K562 (cell line): ENCODE measurements around the gene IGDCC3. TPM values are rescaled to one million over a fixed set of nuclear protein-coding genes. Genes with fewer than 3 reads are reported as not detected.

Source experiments
- ATAC-seq: fragments of 200-7000 bp; cut with Tn5 transposase; 3 replicates; pipeline ENCODE4 v1.9.1; 2020; ENCODE audit warnings: moderate library complexity
- BruUV-seq: library from RNA; stranded (reverse); fragments of 400-500 nt; replicated peaks from 2 replicates; lab custom pipeline; 2021; lab: Mats Ljungman, UMichigan
- CTCF ChIA-PET: fragments of 300-600 bp; formaldehyde crosslinking; extraction: SDS; loops from one replicate; lab custom pipeline; 2021; ENCODE audit warnings: low intra/inter-chr PET ratio; lab: Yijun Ruan, JAX
- POLR2A ChIA-PET: fragments of 300-600, 350-650 bp; sonication (Branson Sonifier 250); formaldehyde crosslinking; extraction: SDS; loops from one replicate; lab custom pipeline; 2021; ENCODE audit warnings: antibody characterized with exemption, inconsistent platforms; lab: Yijun Ruan, JAX
- DNase-seq, 4 experiments: peaks; one replicate each; pipeline versions ENCODE4 v3.0.0 to v3.0.0-alpha.2; 2011 to 2018; ENCODE audit warnings: low spot score in 3 of 4, mixed read lengths in 3 of 4; ENCODE audit errors: extremely low read depth in 1 of 4
- FAIRE-seq: peaks from 2 replicates; lab custom pipeline; 2011; peaks lifted over from hg19 to GRCh38; lab: Jason Lieb, UNC
- H2AFZ ChIP-seq: 2 replicates; pipeline ENCODE4 v1.6.0; 2011; ENCODE audit warnings: low read depth, low read length, control low read depth, inconsistent platforms
- H3K27ac ChIP-seq: fragments of 200-600 bp; 3 replicates; pipeline ENCODE4 v1.8.0; 2011; ENCODE audit warnings: low read depth, mild to moderate bottlenecking, control low read depth, inconsistent platforms, low read length, moderate library complexity, mixed read lengths; ENCODE audit errors: extremely low read depth
- H3K27me3 ChIP-seq, 2 experiments: fragments of 300-600 bp in 1 of 2; 2 replicates in 1 of 2; 3 replicates in 1 of 2; pipeline versions ENCODE4 v1.6.0 to v1.8.0; 2011; ENCODE audit warnings: inconsistent platforms in 2 of 2, low read length in 2 of 2, mild to moderate bottlenecking in 1 of 2, mixed read lengths in 1 of 2, moderate library complexity in 1 of 2; ENCODE audit not compliant: control insufficient read depth in 2 of 2, insufficient read depth in 2 of 2
- H3K36me3 ChIP-seq: fragments of 300-600 bp; 3 replicates; pipeline ENCODE4 v1.8.0; 2011; ENCODE audit warnings: mild to moderate bottlenecking, low read length, inconsistent platforms; ENCODE audit not compliant: control insufficient read depth, insufficient read depth
- H3K4me1 ChIP-seq, 2 experiments: fragments of 200-600 bp in 1 of 2; replicated peaks in 1 of 2; 2 replicates in 1 of 2; 3 replicates in 1 of 2; pipeline versions ENCODE4 v1.5.1 to v1.8.0; 2011; ENCODE audit warnings: inconsistent platforms in 2 of 2, low read length in 2 of 2, mild to moderate bottlenecking in 1 of 2, mixed read lengths in 1 of 2, moderate library complexity in 1 of 2; ENCODE audit not compliant: control insufficient read depth in 2 of 2, insufficient read depth in 2 of 2
- H3K4me2 ChIP-seq: 2 replicates; pipeline ENCODE4 v1.6.1; 2011; ENCODE audit warnings: low read length, control low read depth, inconsistent platforms, mixed read lengths; ENCODE audit not compliant: insufficient read depth
- H3K4me3 ChIP-seq: fragments of 200-600 bp; sonication (generic), shearing (Covaris generic); 2 replicates; pipeline ENCODE4 v1.5.1; 2016; ENCODE audit warnings: control low read depth, inconsistent platforms
- H3K79me2 ChIP-seq: fragments of 200-600 bp; 3 replicates; pipeline ENCODE4 v1.8.0; 2011; ENCODE audit warnings: low read length, inconsistent platforms; ENCODE audit not compliant: control insufficient read depth, insufficient read depth
- H3K9ac ChIP-seq, 2 experiments: 2 replicates each; pipeline versions ENCODE4 v1.6.0 to v1.6.1; 2011; ENCODE audit warnings: low read depth in 2 of 2, low read length in 2 of 2, control low read depth in 1 of 2, inconsistent platforms in 1 of 2, mild to moderate bottlenecking in 1 of 2, mixed read lengths in 1 of 2; ENCODE audit not compliant: insufficient read depth in 1 of 2
- H3K9me1 ChIP-seq: one replicate; pipeline ENCODE4 v1.6.0; 2011; ENCODE audit warnings: inconsistent platforms, mild to moderate bottlenecking, low read length, moderate library complexity; ENCODE audit not compliant: control insufficient read depth, insufficient read depth
- H3K9me3 ChIP-seq: replicated peaks from 2 replicates; pipeline ENCODE4 v1.5.1; 2011; ENCODE audit warnings: low read depth, low read length, inconsistent platforms; ENCODE audit not compliant: control insufficient read depth, insufficient read depth
- H4K20me1 ChIP-seq: replicated peaks from 2 replicates; pipeline ENCODE4 v1.6.1; 2011; ENCODE audit warnings: low read length, inconsistent platforms, mixed read lengths; ENCODE audit not compliant: control insufficient read depth, insufficient read depth
- CSDE1 ChIP-seq, 2 experiments: fragments of 450-650 bp; IDR thresholded peaks; 2 replicates each; pipeline ENCODE4 v1.6.1; 2016; ENCODE audit warnings: mild to moderate bottlenecking in 1 of 2
- ESRRA ChIP-seq: fragments of 450-650 bp; IDR thresholded peaks from 2 replicates; pipeline ENCODE4 v1.6.1; 2014; ENCODE audit warnings: low read depth, mild to moderate bottlenecking, moderate library complexity, borderline replicate concordance
- FOXA1 ChIP-seq: fragments of 450-650 bp; IDR thresholded peaks from 2 replicates; pipeline ENCODE4 v1.6.1; 2016; ENCODE audit warnings: mild to moderate bottlenecking, borderline replicate concordance
- GABPA ChIP-seq: fragments of 200-800 bp; sonication (Bioruptor generic); conservative IDR thresholded peaks from 2 replicates; pipeline ENCODE4 v1.6.1; 2016; ENCODE audit warnings: low read depth, missing genetic modification characterization, missing compliant biosample characterization
- MEIS2 ChIP-seq: fragments of 450-650 bp; IDR thresholded peaks from 2 replicates; pipeline ENCODE4 v1.6.1; 2014; ENCODE audit warnings: mild to moderate bottlenecking; ENCODE audit not compliant: partially characterized antibody
- NFATC3 ChIP-seq: fragments of 450-650 bp; IDR thresholded peaks from 2 replicates; pipeline ENCODE4 v1.6.1; 2017; ENCODE audit warnings: mild to moderate bottlenecking
- RAD21 ChIP-seq, 2 experiments: fragments of 250-450 bp in 1 of 2; fragments of 450-650 bp in 1 of 2; sonication (Bioruptor Pico) in 1 of 2; formaldehyde crosslinking in 1 of 2; IDR thresholded peaks in 1 of 2; conservative IDR thresholded peaks in 1 of 2; 2 replicates each; pipeline versions ENCODE4 v1.4.0 to v1.8.0; 2020 to 2022; ENCODE audit warnings: mild to moderate bottlenecking in 2 of 2, moderate library complexity in 1 of 2
- SMARCE1 ChIP-seq: fragments of 450-650 bp; IDR thresholded peaks from 2 replicates; pipeline ENCODE4 v1.7.1; 2016; ENCODE audit warnings: mild to moderate bottlenecking
- TEAD1 ChIP-seq, 2 experiments: fragments of 450-650 bp in 1 of 2; sonication (generic) in 1 of 2; formaldehyde crosslinking; IDR thresholded peaks; 2 replicates each; pipeline versions ENCODE4 v1.4.0 to v1.8.0; 2020 to 2022; ENCODE audit warnings: mild to moderate bottlenecking in 2 of 2, missing genetic modification reagents in 1 of 2
- TRIM28 ChIP-seq: fragments of 450-650 bp; IDR thresholded peaks from 2 replicates; pipeline ENCODE4 v1.6.1; 2017
- ZKSCAN3 ChIP-seq: fragments of 250-450 bp; sonication (Bioruptor Pico); IDR thresholded peaks from 2 replicates; pipeline ENCODE4 v1.4.0; 2020
- WGBS: fragments of 100-300 bp; shearing (Covaris generic); methylation state at CpG from one replicate; pipeline ENCODE4 v1.1.6; 2016; ENCODE audit warnings: low coverage, mixed read lengths; ENCODE audit not compliant: insufficient coverage; ENCODE audit errors: missing lambda C conversion rate; 5-methylcytosine and 5-hydroxymethylcytosine counted together
- in situ Hi-C: fragments of 300-500 bp; cut with MboI; formaldehyde crosslinking; loops from 4 replicates; pipeline ENCODE4 v1.15.0; 2018; ENCODE audit warnings: inconsistent platforms, mixed read lengths
- intact Hi-C: fragments of 100-400 bp; cut with micrococcal nuclease; formaldehyde crosslinking; loops from 2 replicates; pipeline ENCODE4 v1.14.2; 2022
- polyA plus RNA-seq, 8 experiments: library from polyadenylated mRNA; depleted of rRNA in 4 of 8; stranded (reverse) in 5 of 8; unstranded in 3 of 8; fragments of >200 nt; fragmentation: Nextera tagmentation in 2 of 8; fragmentation: Illumina TruSeq in 1 of 8; extraction: Ambion mirVana in 2 of 8; extraction: Trizol in 1 of 8; gene quantifications; 2 replicates each; pipeline versions ENCODE4 v1.2.1 to v1.2.3, GENCODE V29; 2011 to 2014; ENCODE audit warnings: inconsistent platforms in 1 of 8, missing spikeins in 1 of 8
- total RNA-seq, 7 experiments: library from RNA; depleted of rRNA in 6 of 7; stranded (reverse); fragments of >200 nt in 6 of 7; fragmentation: Illumina TruSeq in 2 of 7; extraction: Trizol in 2 of 7; gene quantifications; 2 replicates each; pipeline versions ENCODE4 v1.2.1 to v1.2.3, GENCODE V29; 2011 to 2021; ENCODE audit warnings: low replicate concordance in 1 of 7
- TF ChIP-seq, protein P1 (sequence below): fragments of 250-450 bp; sonication (Bioruptor Pico); IDR thresholded peaks from 2 replicates; pipeline ENCODE4 v1.5.0; 2021

Gene IGDCC3
- total and polyA plus RNA-seq, 9 of the 15 experiments (the other 6 are each of a cell fraction or from before 2014, with no cell fraction given): not detected

DNA sequence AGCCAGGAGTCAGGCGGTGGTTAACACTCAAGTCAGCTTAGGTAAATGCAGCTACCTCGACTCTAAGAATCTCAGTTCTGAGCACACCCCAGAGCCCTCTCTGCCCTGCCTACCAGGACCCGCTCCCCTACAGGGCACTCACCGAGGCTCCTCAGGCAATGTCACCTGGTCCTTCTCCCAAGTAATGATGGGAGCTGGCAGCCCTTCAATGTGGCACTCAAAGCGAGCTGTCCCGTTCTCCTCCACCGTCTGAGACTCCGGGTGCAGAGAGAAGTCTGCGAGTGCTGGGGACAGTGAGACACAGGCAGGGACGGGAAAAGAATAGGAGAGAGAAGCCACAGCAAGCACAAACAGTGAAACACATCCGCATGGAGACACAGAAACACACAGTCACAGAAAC lies 32.2 kb upstream of the IGDCC3 start:
- no peak for FAIRE-seq

DNA sequence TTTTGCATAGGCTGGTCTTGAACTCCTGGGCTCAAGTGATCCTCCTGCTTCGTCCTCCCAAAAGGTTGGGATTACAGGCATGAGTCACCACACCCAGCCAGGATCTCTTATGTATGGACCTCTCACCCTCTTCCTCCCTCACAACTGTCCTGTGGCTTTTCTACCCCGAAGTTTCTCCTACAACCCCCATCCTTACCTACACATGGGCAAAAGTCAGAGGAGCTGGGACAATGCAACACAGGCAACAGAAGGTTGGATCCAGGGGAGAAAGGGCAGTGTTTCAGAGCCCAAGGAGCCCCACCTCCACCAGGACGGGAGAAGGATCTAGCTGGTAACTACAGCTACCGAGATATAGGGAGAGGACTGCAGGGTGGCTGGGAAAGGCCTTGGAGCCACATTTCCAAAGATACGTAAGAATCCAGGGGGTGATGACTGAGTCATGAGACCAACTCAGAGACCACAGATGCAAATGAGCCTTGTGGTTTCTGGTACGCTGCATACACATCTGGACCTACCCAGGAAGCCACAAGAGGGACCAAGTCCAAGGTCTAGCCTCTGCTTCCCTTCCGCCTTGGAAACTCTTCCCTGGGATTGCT lies 31.3 kb upstream of the IGDCC3 start:
- whole genome bisulfite sequencing: 16% methylated on average over 7 of the region's 7 CpGs
- H3K36me3 ChIP-seq: no peaks in the 10 kb centered on the region
- H3K4me3 ChIP-seq: no peak overlapping the region
- H3K27me3 ChIP-seq: peaks cover 6 to 30% of the 10 kb centered on the region in 2 experiments; a peak in 3 of 5 replicates
- intact Hi-C loops: loop anchor here (10.0 kb wide), 1 partner anchor 166 kb away; no protein-coding TSS in a partner anchor
- H3K4me1 ChIP-seq: peaks cover 6 to 15% of the 10 kb centered on the region in 2 experiments; a peak in 4 of 5 replicates
- peak in 2 of 4 experiments; percentile 49 to 54 for DNase-seq
- H3K9ac ChIP-seq: no peak overlapping the region
- no TSS peak for BruUV-seq
- no peak overlapping the region for H3K27ac ChIP-seq
- no peak overlapping the region; the same call in 1 of the 2 replicates for H3K4me2 ChIP-seq
- H3K9me3 ChIP-seq: no peaks in the 10 kb centered on the region
- POLR2A ChIA-PET: interaction anchor here (1.2 to 1.8 kb wide), 2 partner anchors 11 to 104 kb away, joined by 6 to 11 read pairs; partner anchors contain the start of gene RNU5B-1
- no peaks in the 10 kb centered on the region for H3K9me1 ChIP-seq
- H3K79me2 ChIP-seq: no peaks in the 10 kb centered on the region
- peak overlapping the region; percentile 49 for H2AFZ ChIP-seq
- in situ Hi-C loops: no loop called here
- peak; percentile 62 for ATAC-seq
- CTCF ChIA-PET: no interaction called here
- FAIRE-seq: peak; percentile 23
- no peaks in the 10 kb centered on the region for H4K20me1 ChIP-seq
- TF ChIP-seq NFATC3: no peak
- TF ChIP-seq TEAD1 (CRISPR knock-in tag; IDR thresholded peaks at IDR 0.05): 0 out of 4 replicates have a peak, but pooled peaks of 1 of the 2 experiments have one; percentile 19
- TF ChIP-seq, protein P1, sequence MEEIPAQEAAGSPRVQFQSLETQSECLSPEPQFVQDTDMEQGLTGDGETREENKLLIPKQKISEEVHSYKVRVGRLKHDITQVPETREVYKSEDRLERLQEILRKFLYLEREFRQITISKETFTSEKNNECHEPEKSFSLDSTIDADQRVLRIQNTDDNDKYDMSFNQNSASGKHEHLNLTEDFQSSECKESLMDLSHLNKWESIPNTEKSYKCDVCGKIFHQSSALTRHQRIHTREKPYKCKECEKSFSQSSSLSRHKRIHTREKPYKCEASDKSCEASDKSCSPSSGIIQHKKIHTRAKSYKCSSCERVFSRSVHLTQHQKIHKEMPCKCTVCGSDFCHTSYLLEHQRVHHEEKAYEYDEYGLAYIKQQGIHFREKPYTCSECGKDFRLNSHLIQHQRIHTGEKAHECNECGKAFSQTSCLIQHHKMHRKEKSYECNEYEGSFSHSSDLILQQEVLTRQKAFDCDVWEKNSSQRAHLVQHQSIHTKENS (CRISPR knock-in tag): no peak
- peak; percentile 57 for TF ChIP-seq GABPA
- TF ChIP-seq MEIS2: peak; percentile 12
- peak; percentile 64; the same call in 1 of the 2 replicates for TF ChIP-seq ESRRA
- TF ChIP-seq CSDE1 (IDR thresholded peaks at IDR 0.05): no peak
- TF ChIP-seq FOXA1: no peak
- peak; percentile 88 for TF ChIP-seq ZKSCAN3 (CRISPR knock-in tag)
- peak; percentile 19; the same call in 1 of the 2 replicates for TF ChIP-seq SMARCE1
- TF ChIP-seq RAD21 (CRISPR knock-in tag; conservative IDR thresholded peaks at IDR 0.05 in 1 of 2, IDR thresholded peaks at IDR 0.05 in 1 of 2): peak in 1 of 2 experiments; percentile 14; a peak in 1 of 4 replicates

More for the DNA sequence above, 32.2 kb upstream of the IGDCC3 start:
- intact Hi-C loops (no loop called here), in situ Hi-C loops (no loop called here)
- H3K4me3 ChIP-seq: no peak overlapping the region
- POLR2A ChIA-PET: interaction anchor here (0.6 to 1.8 kb wide), 5 partner anchors 9 to 105 kb away, joined by 3 to 11 read pairs (median 3); partner anchors contain the start of gene RNU5B-1
- no peaks in the 10 kb centered on the region for H4K20me1 ChIP-seq
- no peak overlapping the region for H3K4me2 ChIP-seq
- DNase-seq (no peak), ATAC-seq (peak; percentile 17; the same call in 2 of the 3 replicates)
- H3K79me2 ChIP-seq: no peaks in the 10 kb centered on the region
- H3K27ac ChIP-seq: no peak overlapping the region
- TF ChIP-seq TRIM28: no peak
- CTCF ChIA-PET: no interaction called here
- 3% methylated on average over 11 of the region's 11 CpGs for WGBS
- no peaks in the 10 kb centered on the region for H3K9me1 ChIP-seq
- H3K4me1 ChIP-seq: peaks cover 7 to 15% of the 10 kb centered on the region in 2 experiments; a peak in 4 of 5 replicates
- H3K36me3 ChIP-seq: no peaks in the 10 kb centered on the region
- H3K9me3 ChIP-seq: no peaks in the 10 kb centered on the region
- no TSS peak for BruUV-seq
- no peak overlapping the region for H2AFZ ChIP-seq
- no peak overlapping the region for H3K9ac ChIP-seq
- peaks cover 6 to 28% of the 10 kb centered on the region in 2 experiments; a peak in 3 of 5 replicates for H3K27me3 ChIP-seq
